NCI-H128 (cell line): ENCODE results near the gene TPSAB1.
"Not testable (repeated sequence)": the region's sequence is repeated elsewhere in the genome, so short reads cannot be mapped to it uniquely, and the experiment has no call there.

Experiments
- DNase-seq: peaks from one replicate; lab custom pipeline; 2025; ENCODE audit not compliant: unreplicated experiment; lab: John Stamatoyannopoulos, UW

The TPSAB1 gene

DNA sequence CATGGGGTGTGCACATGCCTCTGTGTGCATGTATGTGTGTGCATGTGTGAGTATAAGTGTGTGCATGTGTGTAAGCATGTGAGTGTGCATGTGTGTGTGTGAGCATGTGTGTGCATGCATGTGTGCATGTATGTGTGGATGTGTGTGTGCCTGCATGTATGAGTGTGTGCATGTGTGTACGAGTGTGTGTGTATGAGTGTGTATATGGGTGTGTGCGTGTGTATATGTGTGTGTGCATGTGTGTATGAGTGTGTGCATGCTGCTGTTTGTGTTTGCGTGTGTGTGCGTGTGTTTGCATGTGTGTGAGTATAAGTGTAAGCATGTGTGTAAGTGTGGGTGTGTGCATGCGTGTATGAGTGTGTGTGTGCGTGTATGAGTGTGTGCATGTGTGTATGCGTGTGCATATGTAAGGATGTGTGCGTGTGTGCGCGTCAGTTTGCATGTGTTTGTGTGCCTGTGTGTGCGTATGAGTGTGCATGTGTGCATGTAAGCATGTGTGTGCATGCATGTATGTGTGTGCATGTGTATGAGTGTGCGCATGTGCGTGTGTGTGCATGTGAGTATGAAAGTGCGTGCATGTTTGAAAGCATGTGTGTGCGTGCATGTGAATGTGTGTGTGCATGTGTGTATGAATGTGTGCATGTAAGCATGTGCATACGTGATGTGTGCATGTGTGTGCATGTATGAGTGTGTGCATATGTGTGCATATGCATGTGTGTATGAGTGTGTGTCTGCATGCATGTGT is 24.0 kb downstream of the TPSAB1 start:
- no peak for DNase-seq

DNA sequence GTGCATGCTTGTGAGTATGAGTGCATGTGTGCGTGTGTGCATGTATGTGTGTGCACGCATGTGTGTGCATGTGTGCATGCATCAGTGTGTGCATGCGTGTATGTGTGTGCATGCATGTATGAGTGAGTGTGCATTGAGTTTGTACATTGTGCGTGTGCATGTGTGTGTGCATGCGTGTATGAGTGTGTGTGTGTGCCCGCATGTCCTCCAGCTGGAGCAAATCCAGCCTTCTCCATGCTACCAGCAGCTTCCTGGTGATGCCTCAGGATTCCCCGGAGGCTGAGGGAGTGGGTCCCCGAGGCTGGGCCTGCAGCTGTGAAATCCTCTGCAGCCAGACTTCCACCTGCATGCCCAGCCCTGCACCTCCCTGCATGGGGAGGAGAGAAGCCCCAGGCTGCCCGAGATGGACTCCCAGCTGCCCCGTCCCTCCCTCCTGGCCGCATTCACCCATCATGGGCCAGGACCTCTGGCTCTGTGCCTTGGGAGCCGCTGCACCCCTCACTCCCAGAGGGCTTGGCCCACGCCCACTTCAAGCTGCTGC is 24.7 kb downstream of the TPSAB1 start:
- DNase-seq: no peak

DNA sequence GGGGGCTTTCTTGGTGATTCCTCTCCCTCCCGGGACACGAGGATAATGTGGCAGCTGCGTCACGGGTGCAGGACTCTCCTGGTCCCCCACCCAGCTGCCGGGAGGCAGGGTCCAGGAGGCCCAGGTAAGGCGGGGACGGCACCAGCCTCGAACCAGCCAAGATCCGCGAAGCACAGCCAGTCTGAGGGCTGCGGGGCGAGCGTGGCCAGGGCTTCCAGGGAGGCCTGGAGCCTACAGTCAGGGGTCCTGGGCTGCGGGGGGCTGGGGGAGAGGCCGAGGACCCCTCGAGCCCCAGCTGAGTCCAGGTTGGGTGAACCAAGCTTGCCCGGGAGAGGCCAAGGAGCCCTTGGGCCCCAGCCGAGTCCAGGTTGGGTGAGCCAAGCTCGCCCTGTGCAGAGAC is 25.3 kb downstream of the TPSAB1 start:
- no peak for DNase-seq

DNA sequence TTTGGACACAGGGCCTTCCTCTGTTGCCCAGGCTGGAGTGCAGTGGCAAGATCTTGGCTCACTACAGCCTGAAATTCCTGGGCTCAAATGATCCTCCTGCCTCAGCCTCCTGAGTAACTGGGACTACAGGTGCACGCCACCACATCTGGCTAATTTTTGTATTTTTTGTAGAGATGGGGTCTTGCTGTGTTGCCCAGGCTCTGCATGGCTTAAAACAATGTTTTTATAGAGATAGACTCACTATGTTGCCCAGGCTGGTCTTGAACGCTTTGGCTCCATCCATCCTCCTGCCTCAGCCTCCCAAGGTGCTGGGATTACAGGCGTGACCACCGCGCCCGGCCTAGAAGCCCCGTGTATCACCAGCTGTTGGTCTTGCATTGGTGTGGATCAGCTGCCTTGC is 28.9 kb downstream of the TPSAB1 start:
- DNase-seq: not testable (repeated sequence)

DNA sequence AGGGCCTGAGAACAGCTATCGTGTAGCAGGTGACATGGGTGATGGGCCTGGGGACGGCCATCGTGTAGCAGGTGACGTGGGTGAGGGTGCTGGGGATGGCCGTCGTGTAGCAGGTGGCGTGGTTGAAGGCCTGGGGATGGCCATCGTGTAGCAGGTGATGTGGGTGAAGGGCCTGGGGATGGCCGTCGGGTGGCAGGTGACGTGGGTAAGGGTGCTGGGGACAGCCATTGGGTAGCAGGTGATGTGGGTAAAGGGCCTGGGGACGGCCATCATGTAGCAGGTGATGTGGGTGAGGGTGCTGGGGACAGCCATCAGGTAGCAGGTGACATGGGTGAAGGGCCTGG is 30.8 kb downstream of the TPSAB1 start:
- no peak for DNase-seq

DNA sequence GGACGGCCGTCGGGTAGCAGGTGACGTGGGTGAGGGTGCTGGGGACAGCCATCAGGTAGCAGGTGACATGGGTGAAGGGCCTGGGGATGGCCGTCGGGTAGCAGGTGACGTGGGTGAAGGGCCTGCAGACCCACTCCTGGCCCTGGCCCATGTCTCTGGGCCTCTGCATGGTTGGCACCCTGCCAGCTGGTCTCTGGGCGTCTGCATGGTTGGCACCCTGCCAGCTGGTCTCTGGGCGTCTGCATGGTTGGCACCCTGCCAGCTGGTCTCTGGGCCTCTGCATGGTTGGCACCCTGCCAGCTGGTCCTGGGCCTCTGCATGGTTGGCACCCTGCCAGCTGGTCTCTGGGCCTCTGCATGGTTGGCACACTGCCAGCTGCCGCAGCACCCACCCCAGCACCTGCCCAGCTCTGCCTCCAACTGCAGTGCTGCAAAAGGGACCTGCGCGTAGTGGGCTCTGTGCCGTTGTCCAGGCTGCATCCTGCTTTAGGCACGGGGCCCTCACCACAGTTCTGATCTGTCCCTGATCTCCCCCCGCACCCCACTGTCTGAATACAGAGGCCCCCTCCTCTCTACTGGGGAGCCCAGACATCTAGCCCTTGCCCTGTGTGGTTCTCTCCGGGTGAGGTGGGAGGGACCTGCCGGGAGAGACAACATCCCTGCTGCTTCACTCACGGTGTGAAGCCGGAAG is 31.4 kb downstream of the TPSAB1 start:
- peak; percentile 76 for DNase-seq

DNA sequence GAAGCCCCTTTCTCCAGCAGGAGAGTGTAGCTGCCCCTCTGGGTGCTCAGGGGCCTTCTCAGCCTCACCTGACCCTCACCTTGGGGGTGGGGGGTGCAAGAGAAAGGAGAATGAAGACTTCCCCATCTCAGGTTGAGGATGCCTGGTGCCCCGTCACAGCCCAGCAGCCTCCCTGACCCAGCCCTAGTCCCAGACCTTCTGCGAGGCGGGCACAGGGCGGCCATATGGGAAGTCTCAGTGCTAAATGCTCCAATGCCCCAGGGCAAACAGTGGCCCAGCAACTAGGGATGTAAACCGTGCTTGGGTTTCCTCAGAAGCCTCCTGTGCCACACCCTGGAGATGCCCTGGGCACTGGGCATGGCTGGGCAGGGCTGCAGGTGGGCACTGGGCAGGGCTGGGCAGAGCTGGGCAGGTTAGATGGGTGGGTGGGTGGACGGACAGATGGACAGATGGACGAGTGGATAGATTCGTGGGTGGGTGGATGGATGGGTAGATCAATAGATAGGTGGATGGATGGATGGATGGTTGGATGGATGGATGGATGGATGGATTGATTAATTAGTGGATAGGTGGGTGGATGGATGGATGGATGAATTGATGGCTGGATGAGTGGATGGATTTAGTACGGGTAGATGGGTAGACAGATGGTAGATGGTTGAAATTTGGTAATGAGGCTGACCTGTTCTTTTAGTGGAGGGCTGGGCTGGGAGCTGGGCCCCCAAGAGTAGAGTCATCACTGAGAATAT is 32.1 kb downstream of the TPSAB1 start:
- DNase-seq: no peak

DNA sequence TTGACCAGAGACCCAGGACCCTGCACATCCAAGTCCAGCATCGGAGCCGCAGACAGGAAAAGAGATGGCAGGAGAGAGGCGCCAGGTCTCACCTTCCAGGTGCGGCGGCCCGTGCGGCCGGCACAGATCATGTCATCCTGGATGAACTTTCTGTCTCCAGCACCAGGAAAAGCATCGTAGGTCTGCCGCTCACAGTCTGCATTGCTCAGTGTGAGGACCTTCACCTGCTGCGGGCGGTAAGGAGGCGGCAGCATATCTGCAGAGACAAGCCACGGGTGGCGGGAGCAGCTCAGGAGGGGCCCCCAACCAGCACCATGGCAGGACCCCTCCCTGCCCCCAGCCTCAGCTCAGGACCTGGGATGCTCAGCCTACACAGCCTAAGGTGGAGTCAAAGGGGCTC is 33.3 kb downstream of the TPSAB1 start:
- no peak for DNase-seq

DNA sequence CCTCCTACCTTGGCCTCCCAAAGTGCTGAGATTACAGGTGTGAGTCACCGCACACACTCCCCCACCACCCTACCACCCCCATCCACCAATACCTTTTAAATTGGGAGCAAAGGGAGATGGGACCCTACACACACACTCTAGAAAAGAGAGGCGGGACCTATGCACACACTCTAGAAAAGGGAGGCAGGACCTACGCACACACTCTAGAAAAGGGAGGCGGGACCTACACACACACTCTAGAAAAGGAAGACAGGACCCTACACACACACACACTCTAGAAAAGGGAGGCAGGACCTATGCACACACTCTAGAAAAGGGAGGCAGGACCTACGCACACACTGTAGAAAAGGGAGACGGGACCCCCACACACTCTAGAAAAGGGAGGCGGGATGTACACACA is 34.3 kb downstream of the TPSAB1 start:
- no peak for DNase-seq

DNA sequence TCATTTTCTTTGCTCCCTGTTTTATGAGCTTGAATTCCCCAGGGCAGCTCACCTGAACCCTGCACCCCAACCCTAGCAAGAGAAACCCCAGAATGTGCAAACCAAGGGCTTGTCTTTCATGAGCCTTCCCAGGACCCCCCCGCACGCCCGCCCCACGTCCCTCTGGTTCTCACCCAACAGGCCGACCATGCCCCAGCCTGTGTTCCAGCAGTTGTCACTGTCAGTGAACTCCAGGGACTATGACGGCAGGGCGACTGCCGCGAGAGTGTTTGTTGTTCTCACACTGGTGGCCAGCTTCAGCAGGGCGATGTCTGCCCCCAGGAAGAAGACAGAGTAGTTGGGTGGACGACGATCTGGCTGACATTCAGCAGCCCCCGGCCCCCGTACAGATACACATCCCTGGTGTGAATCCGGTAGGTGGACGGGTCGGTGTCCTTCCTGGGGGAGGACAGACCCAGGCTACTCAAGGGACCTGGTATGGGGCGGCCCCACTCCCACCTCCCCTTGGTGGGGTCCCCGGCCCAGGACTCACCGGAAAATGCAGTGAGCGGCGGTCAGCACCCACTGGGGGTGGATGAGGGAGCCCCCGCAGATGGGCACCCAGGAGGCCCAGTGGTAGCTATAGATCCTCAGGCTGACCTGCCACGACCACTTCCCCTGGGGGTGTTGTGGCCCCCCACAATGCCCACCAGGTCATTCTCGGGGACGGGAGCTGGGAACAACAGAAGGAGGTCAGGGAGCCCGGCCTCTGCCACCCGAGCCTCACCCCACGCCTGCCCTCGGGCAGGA is 35.5 kb downstream of the TPSAB1 start:
- no peak for DNase-seq

DNA sequence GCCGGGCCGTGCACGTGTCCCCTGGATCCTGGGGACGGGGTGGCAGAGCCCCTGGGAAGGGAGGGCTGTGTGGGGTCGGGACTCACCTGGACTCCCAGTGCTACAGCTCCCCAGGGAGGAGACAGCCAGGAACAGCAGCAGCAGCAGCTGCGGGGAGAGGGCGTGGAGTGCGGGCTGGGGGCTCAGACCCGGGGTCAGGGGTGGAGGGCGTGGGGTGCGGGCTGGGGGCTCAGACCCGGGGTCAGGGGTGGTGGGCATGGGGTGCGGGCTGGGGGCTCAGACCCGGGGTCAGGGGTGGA is 36.0 kb downstream of the TPSAB1 start:
- no peak for DNase-seq

DNA sequence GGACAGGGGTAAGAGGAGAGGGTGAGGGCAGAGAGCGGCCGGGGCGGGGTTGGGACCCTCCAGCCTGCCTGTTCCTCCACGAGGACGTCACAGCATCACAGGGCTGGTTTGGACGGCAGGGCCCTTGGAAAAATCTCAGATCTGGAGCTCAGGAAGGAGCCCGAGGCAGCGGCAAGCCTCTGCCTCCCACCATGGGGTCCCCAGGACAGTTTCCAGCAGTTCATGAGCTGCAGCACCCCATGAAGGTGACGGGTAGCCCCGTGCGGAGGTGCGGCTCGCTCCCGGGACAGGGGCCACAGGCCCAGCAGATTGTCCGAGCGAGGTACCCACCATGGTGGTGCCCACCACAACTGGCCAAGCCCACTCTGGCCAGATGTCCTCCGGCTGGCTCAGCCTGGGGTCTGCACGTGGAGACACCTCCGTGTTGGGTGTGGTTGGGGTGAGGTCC is 36.7 kb downstream of the TPSAB1 start:
- no peak for DNase-seq

DNA sequence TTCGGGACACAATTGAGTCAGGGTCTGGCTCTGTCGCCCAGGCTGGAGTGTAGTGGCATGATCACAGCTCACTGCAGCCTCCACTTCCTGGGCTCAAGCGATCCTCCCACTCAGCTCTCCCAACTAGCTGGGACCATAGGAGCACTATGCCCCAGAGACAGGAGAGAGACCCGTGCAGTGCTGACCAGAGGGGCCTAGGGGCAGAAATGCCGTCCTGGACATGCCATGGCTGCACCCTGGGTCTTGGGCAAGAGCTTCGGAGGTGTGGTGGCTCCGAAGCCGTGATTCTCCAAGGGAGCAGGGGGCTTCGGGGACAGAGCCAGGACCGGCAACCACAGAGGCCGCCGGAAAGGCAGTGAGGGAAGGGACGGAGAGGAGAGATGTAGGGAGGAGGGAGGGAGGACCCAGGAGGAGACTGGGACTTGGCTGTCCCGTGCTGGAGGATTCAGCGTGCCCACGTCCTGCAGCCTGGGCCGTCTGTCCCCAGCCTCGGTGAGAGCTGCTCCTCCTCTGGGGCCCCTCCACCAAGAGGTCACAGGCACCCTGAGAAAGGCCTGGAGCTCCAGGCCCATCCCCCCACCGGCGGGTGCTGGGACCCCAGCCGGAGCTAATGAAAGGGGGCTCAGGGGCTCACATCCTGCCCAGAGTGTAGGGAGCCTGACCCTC is 37.2 kb downstream of the TPSAB1 start:
- DNase-seq: no peak

DNA sequence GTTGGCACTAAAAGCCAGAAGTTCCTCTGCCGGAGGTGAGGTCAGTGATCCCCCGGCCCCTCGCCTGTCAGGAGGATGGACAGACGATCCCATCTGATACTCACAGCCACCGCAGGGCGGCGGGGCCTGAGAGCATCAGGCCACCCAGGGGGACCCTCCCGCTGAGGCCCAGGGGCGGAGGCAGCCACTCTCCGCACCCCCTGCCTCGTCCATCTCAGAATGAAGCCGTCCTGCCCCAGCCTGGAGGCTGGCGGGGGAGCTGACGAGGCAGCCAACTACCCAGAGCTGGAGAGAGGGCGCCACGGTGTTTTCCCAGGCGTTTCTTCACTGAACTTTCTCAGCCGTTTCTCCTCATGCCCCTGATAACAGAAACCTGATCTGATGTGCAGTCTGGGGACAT is 38.0 kb downstream of the TPSAB1 start:
- no peak for DNase-seq

DNA sequence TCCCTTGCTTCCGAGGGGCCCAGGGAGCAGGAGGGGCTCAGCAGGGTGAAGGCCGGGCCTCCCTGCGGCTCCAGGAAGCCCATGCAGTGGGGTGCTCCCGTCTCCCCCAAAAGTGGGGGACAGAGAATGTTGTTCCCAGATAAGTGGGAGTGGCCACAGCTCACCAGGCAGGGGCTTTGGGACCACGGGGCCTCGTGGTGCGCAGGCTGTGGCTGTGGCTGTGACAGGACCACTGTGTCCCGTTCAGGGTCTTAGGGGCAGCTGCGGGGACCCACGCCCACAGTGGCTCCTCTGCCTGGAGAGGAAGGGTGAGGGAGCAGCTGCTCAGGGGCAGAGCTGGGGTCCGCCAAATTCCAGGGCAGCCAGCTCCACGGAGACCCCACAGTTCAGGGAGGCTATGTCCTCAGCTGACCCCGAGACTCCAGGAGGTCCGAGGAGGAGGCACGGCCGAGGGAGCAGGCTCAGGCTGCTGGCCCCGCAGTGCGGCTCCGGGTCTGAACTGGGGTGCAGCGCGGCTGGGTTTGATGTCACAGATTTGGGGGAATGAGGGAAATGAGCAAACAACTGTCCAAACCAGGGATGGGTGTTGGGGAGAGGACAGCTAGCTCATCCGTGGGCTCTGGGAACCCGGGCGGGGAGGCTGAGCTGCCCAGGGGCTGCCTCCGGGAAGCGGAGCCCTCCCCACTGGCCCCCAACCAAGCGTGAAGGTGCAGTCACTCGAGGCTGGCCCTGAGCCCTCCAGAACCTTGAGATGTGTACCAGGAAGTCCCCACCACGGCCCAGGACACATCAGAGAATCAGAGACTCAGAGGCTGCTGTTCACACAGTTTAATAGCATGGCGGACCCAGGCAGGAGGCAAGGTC is 38.8 kb downstream of the TPSAB1 start:
- DNase-seq: no peak

DNA sequence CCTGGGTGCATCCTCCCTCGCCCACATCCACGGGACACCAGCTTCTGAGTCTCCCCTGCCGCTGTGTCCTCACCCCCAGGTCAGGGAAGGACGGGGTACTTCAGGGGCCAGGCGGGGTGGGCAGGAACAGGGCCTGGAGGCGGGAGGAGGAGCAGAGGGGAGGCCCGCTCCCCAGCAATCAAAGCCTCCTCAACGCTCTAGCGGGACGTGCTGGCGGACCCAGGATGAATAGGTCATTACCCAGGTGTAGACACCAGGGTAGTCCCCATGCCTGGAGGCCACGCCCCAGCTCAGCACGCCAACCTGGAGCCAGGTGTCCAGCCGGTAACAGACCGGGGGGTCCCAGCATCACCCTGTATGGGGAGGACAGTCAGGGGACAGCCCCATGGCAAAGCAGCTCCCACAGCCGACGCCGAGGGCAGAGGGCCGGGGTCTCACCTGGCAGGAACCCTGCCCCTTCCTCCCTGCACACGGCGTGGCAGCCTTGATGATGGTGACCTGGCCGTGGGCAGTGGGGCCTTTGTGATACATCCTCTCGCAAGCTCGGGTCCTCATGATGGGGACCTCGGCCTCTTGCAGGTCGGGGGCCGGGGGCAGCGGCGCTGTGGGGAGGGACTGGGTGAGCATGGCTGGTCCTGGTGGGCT is 39.6 kb downstream of the TPSAB1 start:
- DNase-seq: no peak

DNA sequence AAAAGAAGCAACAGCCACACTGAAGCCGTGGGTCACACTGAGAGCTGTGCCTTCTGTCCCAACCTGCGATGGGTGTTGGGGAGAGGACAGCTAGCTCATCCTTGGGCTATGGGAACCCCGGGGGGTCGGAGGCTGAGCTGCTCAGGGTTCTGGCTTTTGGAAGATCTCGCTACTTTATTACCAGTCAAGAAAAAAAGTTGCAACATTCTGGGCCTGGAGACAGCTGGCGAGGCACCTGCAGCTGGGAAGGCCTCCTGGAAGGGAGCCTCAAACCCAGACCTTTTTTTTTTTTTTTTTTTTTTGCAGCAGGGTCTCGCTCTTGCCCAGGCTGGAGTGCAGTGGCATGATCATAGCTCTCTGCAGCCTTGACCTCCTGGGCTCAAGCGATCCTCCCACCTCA is 40.3 kb downstream of the TPSAB1 start:
- DNase-seq: no peak

DNA sequence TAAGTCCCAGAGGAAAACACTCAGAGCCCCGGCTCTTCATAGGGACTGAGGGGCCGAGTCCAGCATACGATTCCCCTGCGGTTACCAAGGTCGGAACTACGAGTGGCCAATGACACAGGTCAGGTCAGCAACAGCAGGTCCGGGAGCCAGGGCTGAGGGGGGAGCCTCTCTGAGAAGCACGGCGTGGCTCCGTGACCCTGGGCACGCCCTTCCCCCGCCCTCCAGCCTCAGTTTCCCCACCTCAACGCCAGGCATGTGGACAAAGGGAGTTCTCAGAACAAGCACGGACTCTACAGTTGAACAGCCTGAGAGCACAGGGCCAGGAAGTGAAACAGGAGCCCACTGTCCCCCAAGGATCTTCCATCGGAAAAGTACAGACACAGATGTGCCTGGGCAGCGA is 41.0 kb downstream of the TPSAB1 start:
- DNase-seq: no peak

DNA sequence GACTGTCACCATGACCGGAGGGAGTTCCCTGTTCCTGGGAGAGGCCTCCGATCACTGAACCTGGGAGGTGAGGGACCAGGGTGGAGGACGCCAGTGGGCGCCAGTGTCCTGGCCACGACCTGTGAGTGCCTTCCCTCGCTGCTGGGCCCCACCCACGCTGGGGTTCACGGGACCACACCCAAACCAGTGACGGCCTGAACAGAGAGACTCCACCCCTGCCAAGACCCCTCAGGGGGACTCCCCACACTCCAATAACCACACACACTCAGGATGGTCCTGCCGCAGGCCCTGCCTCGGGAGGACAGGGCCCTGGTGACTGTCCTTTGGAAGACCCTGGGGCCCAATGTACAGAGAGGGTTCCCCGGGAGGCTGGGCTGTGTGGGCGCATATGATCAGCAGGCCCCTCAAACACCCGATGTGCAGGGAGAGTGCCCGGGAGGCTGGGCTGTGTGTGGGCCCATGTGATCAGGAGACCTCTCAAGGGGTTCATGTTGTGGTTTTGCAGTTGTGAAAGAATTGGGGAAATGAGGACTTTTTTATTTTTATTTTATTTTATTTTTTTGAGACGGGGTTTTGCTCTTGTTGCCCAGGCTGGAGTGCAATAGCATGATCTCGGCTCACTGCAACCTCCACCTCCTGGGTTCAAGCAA is 41.9 kb downstream of the TPSAB1 start:
- no peak for DNase-seq
